A549 (cell line): Measurements from ENCODE around the gene CHKB. TPM values are rescaled to one million over a fixed set of nuclear protein-coding genes. Genes with fewer than 3 reads are reported as not detected.

ENCODE experiments used
- ATAC-seq, 2 experiments: fragments of 200-7000 bp in 1 of 2; fragments of >200 bp in 1 of 2; cut with Nextera tagmentation in 1 of 2; cut with Tn5 transposase in 1 of 2; 3 replicates each; pipeline versions ENCODE4 v1.8.0 to v1.9.1; 2018 to 2020; ENCODE audit warnings: mild to moderate bottlenecking in 1 of 2, moderate library complexity in 1 of 2
- CTCF ChIA-PET: fragments of 300-600 bp; sonication (Branson Sonifier 250); formaldehyde crosslinking; extraction: SDS; loops from one replicate; lab custom pipeline; 2021; ENCODE audit warnings: antibody characterized with exemption, inconsistent platforms; lab: Yijun Ruan, JAX
- POLR2A ChIA-PET: fragments of 350-600 bp; formaldehyde crosslinking; extraction: SDS; loops from one replicate; lab custom pipeline; 2021; ENCODE audit warnings: antibody characterized with exemption, inconsistent platforms; lab: Yijun Ruan, JAX
- DNase-seq, 2 experiments: peaks; one replicate each; pipeline versions ENCODE4 v3.0.0 to v3.0.0-alpha.2; 2011 to 2016; ENCODE audit warnings: low read depth in 1 of 2, low spot score in 1 of 2
- FAIRE-seq: peaks from 2 replicates; lab custom pipeline; 2011; peaks lifted over from hg19 to GRCh38; lab: Jason Lieb, UNC
- H3K27ac ChIP-seq, 2 experiments: fragments of >200 bp; sonication (Bioruptor Twin); formaldehyde crosslinking; 3 replicates each; pipeline ENCODE4 v1.5.1; 2016 to 2017
- H3K4me1 ChIP-seq: fragments of >200 bp; sonication (Bioruptor Twin); formaldehyde crosslinking; 3 replicates; pipeline ENCODE4 v1.6.1; 2016
- H3K4me2 ChIP-seq: fragments of >200 bp; sonication (Bioruptor Twin); formaldehyde crosslinking; 3 replicates; pipeline ENCODE4 v1.6.1; 2016
- H3K4me3 ChIP-seq: fragments of >200 bp; sonication (Bioruptor Twin); formaldehyde crosslinking; 3 replicates; pipeline ENCODE4 v1.5.1; 2016
- H3K9me3 ChIP-seq: fragments of >200 bp; sonication (Bioruptor Twin); formaldehyde crosslinking; 3 replicates; pipeline ENCODE4 v1.6.1; 2016
- ESRRA ChIP-seq: fragments of 150-350 bp; IDR thresholded peaks from 2 replicates; pipeline ENCODE4 v1.6.1; 2014; ENCODE audit warnings: mild to moderate bottlenecking, low read length, borderline replicate concordance
- FOSL2 ChIP-seq, 2 experiments: fragments of 450-650 bp in 1 of 2; fragments of >200 bp in 1 of 2; sonication (Bioruptor Twin) in 1 of 2; formaldehyde crosslinking; IDR thresholded peaks; 2 replicates each; pipeline versions ENCODE4 v1.5.0 to v1.6.1; 2016 to 2020; ENCODE audit warnings: mild to moderate bottlenecking in 1 of 2, moderate library complexity in 1 of 2
- FOXS1 ChIP-seq: fragments of 250-450 bp; sonication (Bioruptor Pico); IDR thresholded peaks from 2 replicates; pipeline ENCODE4 v1.5.0; 2020; ENCODE audit warnings: mild to moderate bottlenecking, moderate library complexity
- HDAC2 ChIP-seq: fragments of 200-600 bp; sonication (generic); IDR thresholded peaks from 2 replicates; pipeline ENCODE4 v1.6.1; 2016
- HOXB5 ChIP-seq: fragments of 250-450 bp; sonication (Bioruptor Pico); IDR thresholded peaks from 2 replicates; pipeline ENCODE4 v1.5.0; 2020; ENCODE audit warnings: mild to moderate bottlenecking, moderate library complexity
- JUNB ChIP-seq: fragments of >200 bp; sonication (Bioruptor Twin); formaldehyde crosslinking; IDR thresholded peaks from 2 replicates; pipeline ENCODE4 v1.6.1; 2016
- KDM5A ChIP-seq: fragments of 200-600 bp; sonication (generic); IDR thresholded peaks from 2 replicates; pipeline ENCODE4 v1.6.1; 2016; ENCODE audit warnings: antibody characterized with exemption, mild to moderate bottlenecking
- MAFK ChIP-seq: fragments of 450-650 bp; IDR thresholded peaks from 2 replicates; pipeline ENCODE4 v1.6.1; 2014; ENCODE audit not compliant: partially characterized antibody
- NFE2L2 ChIP-seq: fragments of 150-350 bp; conservative IDR thresholded peaks from 2 replicates; pipeline ENCODE4 v1.6.1; 2014; ENCODE audit warnings: low read length
- NPAS2 ChIP-seq: fragments of 250-450 bp; sonication (Bioruptor Pico); IDR thresholded peaks from 2 replicates; pipeline ENCODE4 v1.8.0; 2022; ENCODE audit warnings: mild to moderate bottlenecking, moderate library complexity, borderline replicate concordance
- POLR2A ChIP-seq: IDR thresholded peaks from 2 replicates; pipeline ENCODE4 v1.6.1; 2012; ENCODE audit warnings: mild to moderate bottlenecking, low read length
- RARB ChIP-seq: fragments of 250-450 bp; sonication (Bioruptor Pico); IDR thresholded peaks from 2 replicates; pipeline ENCODE4 v1.8.0; 2021; ENCODE audit warnings: mild to moderate bottlenecking, moderate library complexity
- RCOR1 ChIP-seq: fragments of 150-350 bp; IDR thresholded peaks from 2 replicates; pipeline ENCODE4 v1.6.1; 2014; ENCODE audit warnings: antibody characterized with exemption, low read length, low read depth
- SMC3 ChIP-seq: fragments of >200 bp; sonication (Bioruptor Twin); formaldehyde crosslinking; IDR thresholded peaks from 3 replicates; pipeline ENCODE4 v1.6.1; 2018; ENCODE audit warnings: inconsistent platforms
- SREBF2 ChIP-seq: fragments of 450-650 bp; IDR thresholded peaks from 2 replicates; pipeline ENCODE4 v1.6.1; 2014; ENCODE audit warnings: mild to moderate bottlenecking, moderate library complexity
- TFCP2L1 ChIP-seq: fragments of 250-450 bp; sonication (Bioruptor Pico); IDR thresholded peaks from 2 replicates; pipeline ENCODE4 v1.5.0; 2021; ENCODE audit warnings: mild to moderate bottlenecking
- TP53 ChIP-seq: fragments of 250-450 bp; sonication (Bioruptor Pico); IDR thresholded peaks from 2 replicates; pipeline ENCODE4 v1.5.0; 2021; ENCODE audit warnings: mild to moderate bottlenecking, moderate library complexity
- ZC3H11A ChIP-seq: fragments of 450-650 bp; IDR thresholded peaks from 2 replicates; pipeline ENCODE4 v1.6.1; 2014; ENCODE audit warnings: antibody characterized with exemption, mild to moderate bottlenecking
- ZFP36 ChIP-seq: fragments of 450-650 bp; IDR thresholded peaks from 2 replicates; pipeline ENCODE4 v1.6.1; 2014; ENCODE audit warnings: borderline replicate concordance; ENCODE audit not compliant: partially characterized antibody
- WGBS: methylation state at CpG from one replicate; pipeline ENCODE4 v1.1.6; 2017; ENCODE audit errors: missing lambda C conversion rate; 5-methylcytosine and 5-hydroxymethylcytosine counted together
- polyA plus RNA-seq, 4 experiments: library from polyadenylated mRNA; depleted of rRNA in 3 of 4; stranded (reverse); fragments of >200 nt; fragmentation: RNase III in 1 of 4; extraction: RNeasy Plus Mini Kit Qiagen cat#74134 plus additional on column Dnase treatment in 1 of 4; gene quantifications; 2 replicates in 3 of 4; 3 replicates in 1 of 4; pipeline ENCODE4 v1.2.3, GENCODE V29; 2011 to 2017
- TF ChIP-seq, protein P1 (sequence below): fragments of >200 bp; sonication (Bioruptor Twin); formaldehyde crosslinking; IDR thresholded peaks from 2 replicates; pipeline ENCODE4 v1.6.1; 2016
- TF ChIP-seq, protein P2 (sequence below): fragments of 150-350 bp; IDR thresholded peaks from 2 replicates; pipeline ENCODE4 v1.6.1; 2014; ENCODE audit warnings: low read depth, mild to moderate bottlenecking, low read length
- TF ChIP-seq, protein P3 (sequence below): fragments of 200-600 bp; sonication (generic); IDR thresholded peaks from 2 replicates; pipeline ENCODE4 v1.6.1; 2016; ENCODE audit warnings: antibody characterized with exemption, mild to moderate bottlenecking, moderate library complexity
- TF ChIP-seq, protein P4 (sequence below): fragments of 250-450 bp; sonication (Bioruptor Pico); IDR thresholded peaks from 2 replicates; pipeline ENCODE4 v1.5.0; 2021; ENCODE audit warnings: mild to moderate bottlenecking, moderate library complexity, borderline replicate concordance
- TF ChIP-seq, protein P5 (sequence below): fragments of >200 bp; sonication (Bioruptor Twin); formaldehyde crosslinking; IDR thresholded peaks from 3 replicates; pipeline ENCODE4 v1.6.1; 2016

CHKB gene
- polyA plus RNA-seq, 2 of the 4 experiments (the other 2 are of a cell fraction), result 16.4 to 25.8 TPM

DNA sequence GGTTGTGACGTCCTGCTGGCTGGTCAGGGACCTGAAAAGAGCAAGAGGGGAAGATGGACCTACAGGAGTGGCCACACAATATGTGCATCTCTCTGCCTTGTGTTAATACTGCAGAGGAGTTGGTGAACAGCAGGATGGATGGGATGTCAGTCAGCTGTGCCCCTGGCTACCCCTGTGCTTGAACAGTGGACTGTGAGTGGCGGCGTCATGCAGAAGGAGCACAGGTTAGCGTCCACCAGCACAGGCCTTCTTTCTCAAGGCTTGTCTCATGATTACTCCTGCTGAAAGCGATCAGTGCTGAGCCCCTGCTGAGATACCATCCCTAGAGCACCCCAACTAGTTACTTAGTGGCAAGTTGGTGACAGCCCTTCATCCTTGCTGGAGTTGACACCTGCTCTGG is 3.8 kb upstream of the CHKB start:
- Histone ChIP-seq H3K4me3 (no peak overlapping the region), H3K9me3 (no peaks in the 10 kb centered on the region), H3K4me1 (peaks cover 8% of the 10 kb centered on the region; the same call in 1 of the 3 replicates), H3K27ac (no peak overlapping the region), H3K4me2 (no peak overlapping the region)
- DNase-seq (no peak), ATAC-seq (no peak), FAIRE-seq (no peak)
- POLR2A ChIA-PET, result no interaction called here
- 77% methylated on average over 4 of the region's 5 CpGs for WGBS
- TF ChIP-seq JUNB, result no peak
- no peak for TF ChIP-seq TP53 (CRISPR knock-in tag)
- no peak for TF ChIP-seq ZC3H11A
- TF ChIP-seq, protein P1, sequence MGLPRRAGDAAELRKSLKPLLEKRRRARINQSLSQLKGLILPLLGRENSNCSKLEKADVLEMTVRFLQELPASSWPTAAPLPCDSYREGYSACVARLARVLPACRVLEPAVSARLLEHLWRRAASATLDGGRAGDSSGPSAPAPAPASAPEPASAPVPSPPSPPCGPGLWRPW, result no peak
- no peak for TF ChIP-seq HDAC2
- no peak for TF ChIP-seq NPAS2 (CRISPR knock-in tag)
- CTCF ChIA-PET, result interaction anchor here (0.6 to 1.4 kb wide), 3 partner anchors 12 to 61 kb away, joined by 4 to 5 read pairs (median 4); partner anchors contain the start of gene SCO2

DNA sequence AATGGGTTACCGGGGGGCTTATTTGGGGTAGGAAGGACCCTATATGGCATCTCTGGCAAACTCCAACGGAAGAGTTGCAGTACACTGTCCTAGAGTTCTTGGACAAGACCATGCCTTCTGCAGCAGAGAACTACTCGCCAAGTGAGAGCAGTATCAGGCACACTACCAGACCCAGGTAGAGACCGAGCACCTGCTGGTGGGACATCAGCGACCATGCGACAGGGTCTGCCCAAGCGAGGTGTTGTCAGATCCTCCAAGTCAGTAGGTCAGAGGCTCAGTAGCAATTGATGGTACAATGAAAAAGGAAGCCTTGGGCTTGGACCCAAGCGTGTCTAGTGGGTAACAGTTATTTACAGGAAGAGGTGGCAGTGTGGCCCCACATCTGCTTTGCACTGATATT is 3.1 kb upstream of the CHKB start:
- ChIA-PET POLR2A (no interaction called here), CTCF (no interaction called here)
- Histone ChIP-seq H3K4me2 (no peak overlapping the region), H3K9me3 (no peaks in the 10 kb centered on the region), H3K4me3 (no peak overlapping the region), H3K4me1 (peaks cover 12% of the 10 kb centered on the region; the same call in 1 of the 3 replicates), H3K27ac (no peak overlapping the region)
- DNase-seq (no peak), FAIRE-seq (no peak), ATAC-seq (no peak)
- WGBS, result 83% methylated on average over 7 of the region's 8 CpGs
- TF ChIP-seq TP53 (CRISPR knock-in tag) (no peak), RCOR1 (no peak), KDM5A (no peak), RARB (CRISPR knock-in tag) (no peak), ESRRA (no peak), FOSL2 (IDR thresholded peaks at IDR 0.05) (no peak), FOSL2 (CRISPR knock-in tag; IDR thresholded peaks at IDR 0.05) (no peak), SREBF2 (no peak), SMC3 (no peak), ZFP36 (no peak), NFE2L2 (no peak), POLR2A (no peak)
- TF ChIP-seq, protein P2, sequence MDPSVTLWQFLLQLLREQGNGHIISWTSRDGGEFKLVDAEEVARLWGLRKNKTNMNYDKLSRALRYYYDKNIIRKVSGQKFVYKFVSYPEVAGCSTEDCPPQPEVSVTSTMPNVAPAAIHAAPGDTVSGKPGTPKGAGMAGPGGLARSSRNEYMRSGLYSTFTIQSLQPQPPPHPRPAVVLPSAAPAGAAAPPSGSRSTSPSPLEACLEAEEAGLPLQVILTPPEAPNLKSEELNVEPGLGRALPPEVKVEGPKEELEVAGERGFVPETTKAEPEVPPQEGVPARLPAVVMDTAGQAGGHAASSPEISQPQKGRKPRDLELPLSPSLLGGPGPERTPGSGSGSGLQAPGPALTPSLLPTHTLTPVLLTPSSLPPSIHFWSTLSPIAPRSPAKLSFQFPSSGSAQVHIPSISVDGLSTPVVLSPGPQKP, result no peak
- TF ChIP-seq, protein P3, sequence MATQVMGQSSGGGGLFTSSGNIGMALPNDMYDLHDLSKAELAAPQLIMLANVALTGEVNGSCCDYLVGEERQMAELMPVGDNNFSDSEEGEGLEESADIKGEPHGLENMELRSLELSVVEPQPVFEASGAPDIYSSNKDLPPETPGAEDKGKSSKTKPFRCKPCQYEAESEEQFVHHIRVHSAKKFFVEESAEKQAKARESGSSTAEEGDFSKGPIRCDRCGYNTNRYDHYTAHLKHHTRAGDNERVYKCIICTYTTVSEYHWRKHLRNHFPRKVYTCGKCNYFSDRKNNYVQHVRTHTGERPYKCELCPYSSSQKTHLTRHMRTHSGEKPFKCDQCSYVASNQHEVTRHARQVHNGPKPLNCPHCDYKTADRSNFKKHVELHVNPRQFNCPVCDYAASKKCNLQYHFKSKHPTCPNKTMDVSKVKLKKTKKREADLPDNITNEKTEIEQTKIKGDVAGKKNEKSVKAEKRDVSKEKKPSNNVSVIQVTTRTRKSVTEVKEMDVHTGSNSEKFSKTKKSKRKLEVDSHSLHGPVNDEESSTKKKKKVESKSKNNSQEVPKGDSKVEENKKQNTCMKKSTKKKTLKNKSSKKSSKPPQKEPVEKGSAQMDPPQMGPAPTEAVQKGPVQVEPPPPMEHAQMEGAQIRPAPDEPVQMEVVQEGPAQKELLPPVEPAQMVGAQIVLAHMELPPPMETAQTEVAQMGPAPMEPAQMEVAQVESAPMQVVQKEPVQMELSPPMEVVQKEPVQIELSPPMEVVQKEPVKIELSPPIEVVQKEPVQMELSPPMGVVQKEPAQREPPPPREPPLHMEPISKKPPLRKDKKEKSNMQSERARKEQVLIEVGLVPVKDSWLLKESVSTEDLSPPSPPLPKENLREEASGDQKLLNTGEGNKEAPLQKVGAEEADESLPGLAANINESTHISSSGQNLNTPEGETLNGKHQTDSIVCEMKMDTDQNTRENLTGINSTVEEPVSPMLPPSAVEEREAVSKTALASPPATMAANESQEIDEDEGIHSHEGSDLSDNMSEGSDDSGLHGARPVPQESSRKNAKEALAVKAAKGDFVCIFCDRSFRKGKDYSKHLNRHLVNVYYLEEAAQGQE, result no peak

DNA sequence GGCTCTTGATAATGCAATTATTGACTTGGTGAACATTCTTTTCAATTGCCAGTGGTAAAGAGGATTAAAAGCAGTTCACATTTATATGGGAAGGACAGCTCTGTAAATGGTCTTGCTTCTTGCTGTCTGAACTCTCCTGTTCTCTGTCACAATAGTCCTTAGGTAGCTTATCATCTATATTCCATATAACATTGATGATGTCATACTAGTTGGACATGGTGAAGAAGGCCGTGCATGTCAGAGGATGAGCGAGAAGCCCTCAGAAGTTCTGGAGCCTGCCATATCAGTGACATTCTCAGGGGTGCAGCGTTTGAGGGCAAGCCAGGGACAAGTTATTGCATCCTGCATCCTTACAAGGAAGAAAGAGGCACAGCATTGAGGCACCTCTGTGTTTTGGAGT is 2.6 kb upstream of the CHKB start:
- H3K4me1 ChIP-seq, result peaks cover 12% of the 10 kb centered on the region; the same call in 1 of the 3 replicates
- ChIA-PET CTCF (no interaction called here), POLR2A (interaction anchor here (1.7 kb wide), 1 partner anchor 15 kb away, joined by 4 read pairs; no protein-coding TSS in a partner anchor)
- DNase-seq (no peak), ATAC-seq (no peak), FAIRE-seq (no peak)
- no peaks in the 10 kb centered on the region for H3K9me3 ChIP-seq
- WGBS, result 87% methylated on average over 3 of the region's 3 CpGs
- no peak overlapping the region for H3K4me3 ChIP-seq
- H3K27ac ChIP-seq, result no peak overlapping the region
- no peak overlapping the region for H3K4me2 ChIP-seq
- TF ChIP-seq, protein P4, sequence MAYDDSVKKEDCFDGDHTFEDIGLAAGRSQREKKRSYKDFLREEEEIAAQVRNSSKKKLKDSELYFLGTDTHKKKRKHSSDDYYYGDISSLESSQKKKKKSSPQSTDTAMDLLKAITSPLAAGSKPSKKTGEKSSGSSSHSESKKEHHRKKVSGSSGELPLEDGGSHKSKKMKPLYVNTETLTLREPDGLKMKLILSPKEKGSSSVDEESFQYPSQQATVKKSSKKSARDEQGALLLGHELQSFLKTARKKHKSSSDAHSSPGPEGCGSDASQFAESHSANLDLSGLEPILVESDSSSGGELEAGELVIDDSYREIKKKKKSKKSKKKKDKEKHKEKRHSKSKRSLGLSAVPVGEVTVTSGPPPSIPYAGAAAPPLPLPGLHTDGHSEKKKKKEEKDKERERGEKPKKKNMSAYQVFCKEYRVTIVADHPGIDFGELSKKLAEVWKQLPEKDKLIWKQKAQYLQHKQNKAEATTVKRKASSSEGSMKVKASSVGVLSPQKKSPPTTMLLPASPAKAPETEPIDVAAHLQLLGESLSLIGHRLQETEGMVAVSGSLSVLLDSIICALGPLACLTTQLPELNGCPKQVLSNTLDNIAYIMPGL (CRISPR knock-in tag), result no peak
- TF ChIP-seq TFCP2L1 (CRISPR knock-in tag), result no peak
- no peak for TF ChIP-seq FOSL2 (IDR thresholded peaks at IDR 0.05)
- no peak for TF ChIP-seq FOSL2 (CRISPR knock-in tag; IDR thresholded peaks at IDR 0.05)
- TF ChIP-seq FOXS1, result no peak
- TF ChIP-seq, protein P5, sequence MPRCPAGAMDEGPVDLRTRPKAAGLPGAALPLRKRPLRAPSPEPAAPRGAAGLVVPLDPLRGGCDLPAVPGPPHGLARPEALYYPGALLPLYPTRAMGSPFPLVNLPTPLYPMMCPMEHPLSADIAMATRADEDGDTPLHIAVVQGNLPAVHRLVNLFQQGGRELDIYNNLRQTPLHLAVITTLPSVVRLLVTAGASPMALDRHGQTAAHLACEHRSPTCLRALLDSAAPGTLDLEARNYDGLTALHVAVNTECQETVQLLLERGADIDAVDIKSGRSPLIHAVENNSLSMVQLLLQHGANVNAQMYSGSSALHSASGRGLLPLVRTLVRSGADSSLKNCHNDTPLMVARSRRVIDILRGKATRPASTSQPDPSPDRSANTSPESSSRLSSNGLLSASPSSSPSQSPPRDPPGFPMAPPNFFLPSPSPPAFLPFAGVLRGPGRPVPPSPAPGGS, result no peak
- TF ChIP-seq SMC3, result no peak
- TF ChIP-seq MAFK, result no peak
- no peak for TF ChIP-seq HOXB5
